C4-2B (cell line): ENCODE results near the gene FAM184B.

Experiments
- H3K27ac ChIP-seq: fragments of 450-650 bp; 2 replicates; pipeline ENCODE4 v1.5.1; 2017
- CTCF ChIP-seq: fragments of 450-650 bp; conservative IDR thresholded peaks from 2 replicates; pipeline ENCODE4 v1.5.1; 2017; ENCODE audit warnings: mild to moderate bottlenecking
- ZFX ChIP-seq: fragments of 450-650 bp; IDR thresholded peaks from 2 replicates; pipeline ENCODE4 v1.6.1; 2017

Gene FAM184B

DNA sequence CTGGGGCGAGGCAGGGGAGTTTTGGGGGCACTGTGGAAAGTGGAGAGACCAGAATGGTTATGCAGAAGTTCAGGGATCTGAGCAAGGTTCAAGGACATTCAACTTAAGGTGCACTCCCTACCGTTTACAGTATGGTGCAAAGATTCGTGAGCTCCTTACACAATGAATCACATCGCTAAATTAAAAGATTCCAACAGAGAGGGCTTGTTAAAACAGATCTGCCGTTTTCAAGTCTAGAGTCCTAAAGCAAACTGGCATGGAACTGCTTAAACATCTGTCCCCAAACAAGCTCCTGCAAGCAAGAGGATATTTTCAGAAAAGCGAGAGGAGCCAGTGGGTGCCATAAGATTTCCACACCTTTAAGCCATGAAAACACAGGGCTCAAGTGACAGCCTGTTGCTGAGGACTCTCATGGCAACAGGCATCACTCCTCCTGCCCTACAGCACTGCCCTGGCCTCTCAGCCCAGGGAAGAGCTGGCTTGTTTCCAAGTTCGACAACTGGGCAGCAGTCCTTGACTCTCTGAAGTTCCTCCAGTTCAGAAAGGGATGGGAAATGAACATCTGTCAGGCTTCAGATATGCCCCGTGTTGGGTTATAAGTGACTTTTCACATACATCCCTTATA lies 10.0 kb downstream of the FAM184B start:
- TF ChIP-seq ZFX (no peak), CTCF (no peak)

GRCh38 chr4:17770845-17771244 lies 10.6 kb downstream of the FAM184B start:
- TF ChIP-seq ZFX (no peak), CTCF (no peak)
- H3K27ac ChIP-seq, result no peak overlapping the region

More for the DNA sequence above, 10.0 kb downstream of the FAM184B start:
- H3K27ac ChIP-seq, result no peak overlapping the region

DNA sequence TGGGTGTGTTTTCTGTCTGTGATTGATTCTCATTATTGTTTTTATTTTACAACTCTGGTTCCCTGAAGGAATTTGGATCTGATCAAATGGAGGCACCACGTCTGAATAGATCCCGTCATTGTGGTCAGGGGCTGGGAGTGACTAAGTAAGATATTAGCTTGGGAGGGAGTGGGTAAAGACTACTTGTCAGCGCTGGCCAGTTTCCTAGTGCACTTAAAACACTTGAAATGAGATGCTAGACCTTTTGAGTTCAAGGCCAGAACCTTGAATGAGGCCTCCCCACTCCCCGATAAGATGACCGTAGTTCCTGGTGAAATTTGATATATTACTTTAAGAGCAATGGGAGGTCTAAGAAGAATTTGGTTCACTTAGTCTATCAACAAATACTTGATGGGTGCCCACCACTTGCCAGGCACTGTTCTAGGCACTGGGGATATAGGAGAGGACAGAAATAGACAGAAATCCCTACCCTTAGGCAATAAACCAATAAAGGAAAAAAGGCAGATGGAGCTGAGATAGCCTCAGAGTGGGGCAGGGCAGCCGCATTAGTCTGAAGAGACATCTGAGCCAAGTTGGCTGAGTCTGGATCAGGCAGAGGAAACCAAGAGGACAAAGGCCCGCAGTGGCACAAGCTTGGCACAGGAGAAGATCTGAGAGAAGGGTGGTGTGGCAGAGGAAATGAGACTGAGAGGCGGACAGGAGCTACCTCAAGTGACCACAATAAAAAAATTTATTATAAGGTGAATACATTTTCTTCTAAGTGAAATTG lies 11.8 kb downstream of the FAM184B start:
- no peak overlapping the region for H3K27ac ChIP-seq
- TF ChIP-seq ZFX (no peak), CTCF (no peak)

GRCh38 chr4:17766826-17767458 lies 14.5 kb downstream of the FAM184B start:
- TF ChIP-seq ZFX, result no peak
- TF ChIP-seq CTCF, result no peak
- H3K27ac ChIP-seq, result no peak overlapping the region

- TF ChIP-seq ZFX (no peak), CTCF (no peak)
- H3K27ac ChIP-seq, result no peak overlapping the region
These were observed 15.7 kb downstream of the FAM184B start for GRCh38 chr4:17765514-17766286.

GRCh38 chr4:17763931-17764330 lies 17.5 kb downstream of the FAM184B start:
- no peak overlapping the region for H3K27ac ChIP-seq
- TF ChIP-seq ZFX (no peak), CTCF (no peak)

GRCh38 chr4:17763416-17763815 lies 18.0 kb downstream of the FAM184B start:
- TF ChIP-seq CTCF (no peak), ZFX (no peak)
- no peak overlapping the region for H3K27ac ChIP-seq
